Measurements from ENCODE around the gene ABCG2.

The ABCG2 gene

DNA sequence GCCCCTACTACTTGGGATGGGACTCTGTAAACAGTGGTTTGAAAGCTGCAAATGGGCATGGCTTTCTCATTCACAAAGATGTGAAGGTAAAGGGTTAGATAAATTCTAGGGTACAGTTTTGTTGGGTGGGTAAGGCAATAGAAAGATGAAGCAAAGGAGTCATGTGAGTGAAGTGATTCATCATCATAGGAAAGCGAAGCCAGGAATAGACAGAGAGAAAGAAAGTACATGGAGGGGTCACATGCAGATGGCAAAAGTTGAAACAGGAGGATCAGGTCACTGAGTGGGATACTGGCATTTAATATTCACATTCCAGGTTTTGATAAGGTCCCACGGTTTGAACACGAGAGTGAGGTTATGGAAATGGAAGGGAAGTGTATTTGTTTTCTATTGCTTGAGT lies 8.2 kb upstream of the ABCG2 start:
- no peak overlapping the region for H3K4me2 ChIP-seq (ENCODE audit: low read depth, low read length, poor library complexity, severe bottlenecking)
- H2AFZ ChIP-seq (ENCODE audit: low read length): no peak overlapping the region
- H4K20me1 ChIP-seq (ENCODE audit: insufficient read depth, low read length, poor library complexity, severe bottlenecking): no peaks in the 10 kb centered on the region

DNA sequence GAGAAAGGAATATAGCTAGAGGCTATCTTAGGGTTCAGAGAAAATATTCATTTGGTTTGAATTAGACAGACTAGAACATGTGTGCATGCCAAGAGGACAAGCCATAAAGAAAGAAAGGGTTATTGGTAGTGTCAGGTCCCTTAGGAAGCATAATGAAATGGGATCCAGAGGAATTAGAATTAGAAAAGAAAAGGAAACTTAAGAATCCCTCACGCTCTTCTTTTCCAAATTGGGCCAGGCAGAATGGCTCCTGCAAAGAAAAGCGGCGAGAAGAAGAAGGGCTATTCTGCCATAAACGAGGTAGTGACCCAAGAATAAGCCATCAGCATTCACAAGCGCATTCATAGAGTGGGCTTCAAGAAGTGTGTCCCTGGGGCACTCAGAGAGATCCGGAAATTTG lies 4.9 kb upstream of the ABCG2 start:
- Histone ChIP-seq H3K79me2 (ENCODE audit: insufficient read depth, low read length) (no peaks in the 10 kb centered on the region), H3K36me3 (ENCODE audit: insufficient read depth, low read length) (no peaks in the 10 kb centered on the region), H2AFZ (ENCODE audit: low read length) (no peak overlapping the region), H3K4me1 (ENCODE audit: insufficient read depth, low read length, poor library complexity, severe bottlenecking) (no peaks in the 10 kb centered on the region), H3K27me3 (ENCODE audit: insufficient read depth, low read length, poor library complexity, severe bottlenecking) (peaks cover 8% of the 10 kb centered on the region), H3F3A (ENCODE audit: low read depth) (no peaks in the 10 kb centered on the region), H3K4me2 (ENCODE audit: low read depth, low read length, poor library complexity, severe bottlenecking) (no peak overlapping the region), H3K9me3 (ENCODE audit: insufficient read depth, low read depth, low read length) (no peaks in the 10 kb centered on the region), H3K9me2 (replicated peaks; ENCODE audit: low read depth, low read length) (no peaks in the 10 kb centered on the region), H3K4me3 (ENCODE audit: low read length, poor library complexity, severe bottlenecking) (no peak overlapping the region), H4K20me1 (ENCODE audit: insufficient read depth, low read length, poor library complexity, severe bottlenecking) (no peaks in the 10 kb centered on the region), H3K9ac (ENCODE audit: low read depth, low read length, poor library complexity, severe bottlenecking) (no peak overlapping the region)
- no peak for TF ChIP-seq EZH2phosphoT487 (IDR thresholded peaks at IDR 0.05; ENCODE audit: borderline replicate concordance)
- TF ChIP-seq CTCF (conservative IDR thresholded peaks at IDR 0.05; ENCODE audit: low read length): no peak

More for the DNA sequence above, 8.2 kb upstream of the ABCG2 start:
- Histone ChIP-seq H3K4me3 (ENCODE audit: low read length, poor library complexity, severe bottlenecking) (no peak overlapping the region), H3K4me1 (ENCODE audit: insufficient read depth, low read length, poor library complexity, severe bottlenecking) (no peaks in the 10 kb centered on the region), H3K36me3 (ENCODE audit: insufficient read depth, low read length) (no peaks in the 10 kb centered on the region), H3K9ac (ENCODE audit: low read depth, low read length, poor library complexity, severe bottlenecking) (no peak overlapping the region), H3K27me3 (ENCODE audit: insufficient read depth, low read length, poor library complexity, severe bottlenecking) (no peaks in the 10 kb centered on the region), H3F3A (ENCODE audit: low read depth) (no peaks in the 10 kb centered on the region), H3K9me3 (ENCODE audit: insufficient read depth, low read depth, low read length) (no peaks in the 10 kb centered on the region), H3K9me2 (replicated peaks; ENCODE audit: low read depth, low read length) (no peaks in the 10 kb centered on the region), H3K79me2 (ENCODE audit: insufficient read depth, low read length) (no peaks in the 10 kb centered on the region)
- TF ChIP-seq EZH2phosphoT487 (IDR thresholded peaks at IDR 0.05; ENCODE audit: borderline replicate concordance) (no peak), CTCF (conservative IDR thresholded peaks at IDR 0.05; ENCODE audit: low read length) (no peak)

GRCh38 chr4:88162626-88163025 lies 4.2 kb upstream of the ABCG2 start:
- no peaks in the 10 kb centered on the region for H3K9me2 ChIP-seq (replicated peaks; ENCODE audit: low read depth, low read length)
- no peak for TF ChIP-seq EZH2phosphoT487 (IDR thresholded peaks at IDR 0.05; ENCODE audit: borderline replicate concordance)
- TF ChIP-seq CTCF (conservative IDR thresholded peaks at IDR 0.05; ENCODE audit: low read length): no peak

More at GRCh38 chr4:88162626-88163025, 4.2 kb upstream of the ABCG2 start:
- peaks cover 10% of the 10 kb centered on the region for H3K27me3 ChIP-seq (ENCODE audit: insufficient read depth, low read length, poor library complexity, severe bottlenecking)
- no peaks in the 10 kb centered on the region for H3K79me2 ChIP-seq (ENCODE audit: insufficient read depth, low read length)
- no peak overlapping the region for H3K4me3 ChIP-seq (ENCODE audit: low read length, poor library complexity, severe bottlenecking)
- peaks cover 3% of the 10 kb centered on the region for H3K4me1 ChIP-seq (ENCODE audit: insufficient read depth, low read length, poor library complexity, severe bottlenecking)
- H4K20me1 ChIP-seq (ENCODE audit: insufficient read depth, low read length, poor library complexity, severe bottlenecking): no peaks in the 10 kb centered on the region
- H3K4me2 ChIP-seq (ENCODE audit: low read depth, low read length, poor library complexity, severe bottlenecking): no peak overlapping the region
- no peak overlapping the region for H3K9ac ChIP-seq (ENCODE audit: low read depth, low read length, poor library complexity, severe bottlenecking)
- H2AFZ ChIP-seq (ENCODE audit: low read length): no peak overlapping the region
- no peaks in the 10 kb centered on the region for H3K9me3 ChIP-seq (ENCODE audit: insufficient read depth, low read depth, low read length)
- H3K36me3 ChIP-seq (ENCODE audit: insufficient read depth, low read length): no peaks in the 10 kb centered on the region
- no peaks in the 10 kb centered on the region for H3F3A ChIP-seq (ENCODE audit: low read depth)

All from Loucy (cell line).